Esophagus muscularis mucosa (tissue), 4 donors: ENCODE measurements around the gene SLC26A4.

Experiments
- CTCF ChIP-seq, 3 experiments: fragments of 200-600 bp in 2 of 3; fragments of 450-650 bp in 1 of 3; sonication (generic) in 2 of 3; IDR thresholded peaks; one replicate each; pipeline ENCODE4 v1.5.1; 2017 to 2019; ENCODE audit warnings: antibody characterized with exemption in 3 of 3, mild to moderate bottlenecking in 2 of 3, moderate library complexity in 1 of 3
- EP300 ChIP-seq: sonication (generic); formaldehyde crosslinking; IDR thresholded peaks from one replicate; pipeline ENCODE4 v1.6.1; 2017; ENCODE audit warnings: antibody characterized with exemption
- POLR2A ChIP-seq: fragments of 450-650 bp; IDR thresholded peaks from one replicate; pipeline ENCODE4 v1.6.1; 2017; ENCODE audit warnings: antibody characterized with exemption, moderate library complexity, mild to moderate bottlenecking, low read depth
- POLR2AphosphoS5 ChIP-seq, 2 donors: sonication (generic); formaldehyde crosslinking; IDR thresholded peaks; one replicate each; pipeline ENCODE4 v1.6.1; 2017; ENCODE audit warnings: antibody characterized with exemption in 2 of 2

DNA sequence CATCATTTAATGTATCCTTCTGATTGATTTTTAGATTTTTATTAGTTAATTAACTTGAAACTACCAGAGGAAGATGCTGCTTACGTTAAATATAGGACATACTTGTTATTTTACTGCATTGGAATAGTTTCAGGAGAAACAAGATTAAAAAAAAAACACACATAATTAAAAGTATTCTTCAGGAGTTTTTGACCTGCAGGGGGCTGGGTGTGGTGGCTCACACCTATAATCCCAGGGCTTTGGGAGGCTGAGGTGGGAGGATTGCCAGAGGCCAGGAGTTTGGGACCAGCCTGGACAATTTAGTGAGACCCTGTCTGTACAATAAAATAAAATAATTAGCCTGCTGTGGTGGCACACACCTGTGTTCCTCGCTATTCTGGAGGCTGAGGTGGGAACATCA is 94.0 kb downstream of the SLC26A4 start:
- TF ChIP-seq CTCF (IDR thresholded peaks at IDR 0.05) (peak in 1 of 3 experiments; percentile 11), EP300 (no peak), POLR2AphosphoS5 (IDR thresholded peaks at IDR 0.05) (no peak), POLR2A (no peak)
